ENCODE measurements around the gene CTDSP1.

DNA sequence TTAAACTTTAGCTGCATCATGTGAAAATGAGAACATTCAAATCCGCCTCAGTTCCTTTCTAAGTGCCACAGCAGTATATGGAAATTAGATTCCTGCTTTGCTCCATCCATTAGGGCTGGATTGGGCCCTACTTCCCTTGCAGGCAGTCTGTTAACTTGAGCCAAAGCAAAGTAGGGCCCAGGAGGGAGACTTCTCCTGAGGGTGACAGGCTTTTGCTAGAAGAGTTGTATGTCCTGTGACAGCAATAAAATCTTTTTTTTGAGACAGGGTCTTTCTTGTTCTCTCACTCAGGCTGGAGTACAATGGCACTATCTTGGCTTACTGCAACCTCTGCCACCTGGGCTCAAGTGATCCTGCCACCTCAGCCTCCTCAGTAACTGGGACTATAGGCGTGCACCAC, 47.4 kb downstream of the CTDSP1 start:
- no peak for TF ChIP-seq ZNF274 (IDR thresholded peaks at IDR 0.05; ENCODE audit: low read depth, low read length)
- no peak for TF ChIP-seq YY1 (IDR thresholded peaks at IDR 0.05; ENCODE audit: insufficient read depth, insufficient read length)

All from NT2/D1 (cell line).